BLaER1 (cell line): Measurements from ENCODE around the gene NDUFA9.

ENCODE experiments used
- H3K27ac ChIP-seq: shearing (Covaris generic); formaldehyde crosslinking; 2 replicates; pipeline ENCODE4 v1.8.1; 2022
- H3K27me3 ChIP-seq: shearing (Covaris generic); formaldehyde crosslinking; 2 replicates; pipeline ENCODE4 v1.8.1; 2022
- H3K36me3 ChIP-seq: shearing (Covaris generic); formaldehyde crosslinking; 2 replicates; pipeline ENCODE4 v1.8.1; 2022
- H3K4me1 ChIP-seq: shearing (Covaris generic); formaldehyde crosslinking; 2 replicates; pipeline ENCODE4 v1.8.1; 2022
- H3K4me2 ChIP-seq: shearing (Covaris generic); formaldehyde crosslinking; 2 replicates; pipeline ENCODE4 v1.8.1; 2022
- H3K4me3 ChIP-seq: shearing (Covaris generic); formaldehyde crosslinking; 2 replicates; pipeline ENCODE4 v1.8.1; 2022
- H3K9ac ChIP-seq: shearing (Covaris generic); formaldehyde crosslinking; 2 replicates; pipeline ENCODE4 v1.8.1; 2022
- H3K9me3 ChIP-seq: shearing (Covaris generic); formaldehyde crosslinking; 2 replicates; pipeline ENCODE4 v1.8.1; 2022
- H4K20me1 ChIP-seq: shearing (Covaris generic); formaldehyde crosslinking; 2 replicates; pipeline ENCODE4 v1.8.1; 2022
- Cebpa-rat ChIP-seq: shearing (Covaris generic); IDR thresholded peaks from 2 replicates; pipeline ENCODE4 v1.8.1; 2022

Gene NDUFA9

GRCh38 chr12:4681732-4682131 is 32.8 kb downstream of the NDUFA9 start:
- Histone ChIP-seq H4K20me1 (no peaks in the 10 kb centered on the region), H3K4me2 (no peak overlapping the region), H3K27me3 (no peaks in the 10 kb centered on the region), H3K9ac (no peak overlapping the region), H3K36me3 (peaks cover 63% of the 10 kb centered on the region), H3K4me3 (no peak overlapping the region), H3K4me1 (no peaks in the 10 kb centered on the region), H3K9me3 (no peaks in the 10 kb centered on the region; the same call in 1 of the 2 replicates), H3K27ac (no peak overlapping the region)
- no peak for TF ChIP-seq Cebpa-rat

DNA sequence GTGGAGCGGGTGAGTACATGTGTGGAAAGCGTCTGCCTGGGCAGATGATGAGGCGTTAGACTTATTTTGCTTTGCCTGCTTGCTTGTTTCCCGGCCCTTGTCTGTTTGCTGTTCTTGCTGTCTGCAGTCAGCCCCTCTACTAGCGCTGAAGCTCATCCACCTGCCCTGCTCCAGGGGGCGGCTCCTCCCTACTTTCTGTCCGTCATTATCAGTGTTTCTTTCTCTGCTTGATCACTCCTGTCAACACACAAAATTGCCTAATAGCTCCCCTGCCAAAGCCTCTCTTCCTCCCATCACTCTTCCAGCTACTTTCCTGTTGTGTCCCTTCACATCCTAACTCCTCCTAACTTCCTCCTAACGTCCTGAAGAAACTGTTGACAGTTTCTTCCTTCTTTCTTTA is 36.4 kb downstream of the NDUFA9 start:
- no peak for TF ChIP-seq Cebpa-rat
- H3K4me2 ChIP-seq: no peak overlapping the region
- no peak overlapping the region for H3K4me3 ChIP-seq
- H3K27ac ChIP-seq: no peak overlapping the region
- peaks cover 83% of the 10 kb centered on the region for H3K36me3 ChIP-seq
- no peak overlapping the region for H3K9ac ChIP-seq
- 0 out of 2 replicates have a peak, but pooled peaks cover 5% of the 10 kb centered on the region for H3K9me3 ChIP-seq
- H4K20me1 ChIP-seq: no peaks in the 10 kb centered on the region
- H3K27me3 ChIP-seq: no peaks in the 10 kb centered on the region
- no peaks in the 10 kb centered on the region for H3K4me1 ChIP-seq

DNA sequence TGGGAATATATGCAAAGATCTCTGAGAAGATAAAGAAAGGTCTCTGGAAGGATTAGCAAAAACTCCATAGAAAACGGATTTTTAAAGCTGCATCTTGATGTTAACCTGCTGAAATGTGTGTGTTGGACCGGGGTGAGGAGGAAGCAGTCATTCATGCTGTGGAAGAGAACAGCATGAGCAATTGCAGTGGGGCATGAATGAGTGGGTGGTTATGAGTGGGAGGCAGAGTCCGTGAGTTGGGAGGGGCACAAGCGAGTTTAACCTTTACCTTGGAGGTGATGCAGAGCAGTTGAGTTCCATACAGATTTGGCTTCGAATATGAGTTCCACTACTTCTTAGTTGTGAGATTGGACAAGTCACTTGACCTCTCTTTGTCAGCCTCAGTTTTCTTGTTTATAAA is 41.8 kb downstream of the NDUFA9 start:
- no peak for TF ChIP-seq Cebpa-rat
- Histone ChIP-seq H3K4me2 (no peak overlapping the region), H3K9me3 (0 out of 2 replicates have a peak, but pooled peaks cover 5% of the 10 kb centered on the region), H3K4me1 (no peaks in the 10 kb centered on the region), H3K4me3 (no peak overlapping the region), H4K20me1 (no peaks in the 10 kb centered on the region), H3K27me3 (no peaks in the 10 kb centered on the region), H3K27ac (no peak overlapping the region), H3K36me3 (peaks cover 86% of the 10 kb centered on the region), H3K9ac (no peak overlapping the region)
